GM23338 (cell line): ENCODE measurements around the gene NR1D1.

ENCODE experiments used
- CREB1 ChIP-seq: fragments of 250-450 bp; sonication (Bioruptor Pico); IDR thresholded peaks from 2 replicates; pipeline ENCODE4 v1.5.0; 2020; ENCODE audit warnings: low read depth, mild to moderate bottlenecking, moderate library complexity
- EZH2 ChIP-seq: fragments of 200-600 bp; sonication (generic); IDR thresholded peaks from one replicate; pipeline ENCODE4 v1.8.0; 2017; ENCODE audit warnings: antibody characterized with exemption, mild to moderate bottlenecking, low read depth; ENCODE audit not compliant: unreplicated experiment
- EZH2phosphoT487 ChIP-seq: fragments of 200-600 bp; sonication (generic); IDR thresholded peaks from one replicate; pipeline ENCODE4 v1.8.1; 2018; ENCODE audit warnings: antibody characterized with exemption; ENCODE audit not compliant: unreplicated experiment
- JUNB ChIP-seq: IDR thresholded peaks from one replicate; pipeline ENCODE4 v1.6.1; 2016; ENCODE audit warnings: antibody characterized with exemption; ENCODE audit not compliant: unreplicated experiment
- POLR2AphosphoS5 ChIP-seq: IDR thresholded peaks from 2 replicates; pipeline ENCODE4 v1.6.1; 2016; ENCODE audit warnings: antibody characterized with exemption, low read depth
- STAT1 ChIP-seq: IDR thresholded peaks from one replicate; pipeline ENCODE4 v1.6.1; 2016; ENCODE audit warnings: antibody characterized with exemption; ENCODE audit not compliant: unreplicated experiment
- ZNF114 ChIP-seq: fragments of 250-450 bp; sonication (Bioruptor Pico); IDR thresholded peaks from 2 replicates; pipeline ENCODE4 v1.5.0; 2020; ENCODE audit warnings: mild to moderate bottlenecking, moderate library complexity
- ZNF331 ChIP-seq: fragments of 250-450 bp; sonication (Bioruptor Pico); IDR thresholded peaks from 2 replicates; pipeline ENCODE4 v1.5.0; 2020; ENCODE audit warnings: low read depth, mild to moderate bottlenecking, moderate library complexity
- TF ChIP-seq, protein P1 (sequence below), 2 experiments: fragments of 200-600 bp in 1 of 2; sonication (generic) in 1 of 2; conservative IDR thresholded peaks; 2 replicates each; pipeline versions ENCODE4 v1.5.1 to v1.6.1; 2016 to 2017; ENCODE audit warnings: antibody characterized with exemption in 2 of 2, low read depth in 2 of 2, mild to moderate bottlenecking in 2 of 2, moderate library complexity in 1 of 2
- TF ChIP-seq, protein P2 (sequence below): fragments of 250-450 bp; sonication (Bioruptor Pico); IDR thresholded peaks from 2 replicates; pipeline ENCODE4 v1.5.0; 2020; ENCODE audit warnings: mild to moderate bottlenecking, moderate library complexity
- TF ChIP-seq, protein P3 (sequence below): IDR thresholded peaks from one replicate; pipeline ENCODE4 v1.6.1; 2018; ENCODE audit warnings: antibody characterized with exemption; ENCODE audit not compliant: unreplicated experiment

DNA sequence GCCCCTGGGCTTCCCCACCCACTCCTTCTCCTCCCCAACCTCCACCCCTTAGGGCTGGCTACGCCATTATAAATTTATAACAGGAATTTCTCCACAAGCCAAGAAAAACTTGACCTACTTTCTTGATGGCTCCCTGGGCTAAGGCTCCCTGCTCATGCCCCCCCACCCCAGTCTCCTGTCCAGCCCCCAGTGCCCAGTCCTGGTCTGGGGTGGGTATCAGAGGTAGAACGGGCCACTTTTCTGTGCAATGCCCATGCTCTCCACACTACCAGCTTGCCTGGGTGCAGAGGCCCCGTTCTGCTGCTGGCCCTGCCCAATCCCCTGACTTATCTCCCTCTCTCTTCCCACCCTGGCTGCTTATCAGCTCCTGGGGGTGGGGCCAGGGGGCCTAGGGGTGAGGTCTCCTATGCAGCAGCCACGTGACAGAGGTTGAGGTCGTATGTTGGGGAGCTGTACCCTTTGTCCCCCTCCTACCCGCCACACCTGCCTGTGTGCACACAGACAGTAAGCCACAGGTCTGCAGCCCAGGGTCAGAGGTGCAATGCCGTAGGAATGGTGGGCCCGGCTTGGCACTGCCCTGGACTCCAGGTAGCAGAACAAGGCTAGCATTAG lies 27.5 kb downstream of the NR1D1 start:
- TF ChIP-seq, protein P1, sequence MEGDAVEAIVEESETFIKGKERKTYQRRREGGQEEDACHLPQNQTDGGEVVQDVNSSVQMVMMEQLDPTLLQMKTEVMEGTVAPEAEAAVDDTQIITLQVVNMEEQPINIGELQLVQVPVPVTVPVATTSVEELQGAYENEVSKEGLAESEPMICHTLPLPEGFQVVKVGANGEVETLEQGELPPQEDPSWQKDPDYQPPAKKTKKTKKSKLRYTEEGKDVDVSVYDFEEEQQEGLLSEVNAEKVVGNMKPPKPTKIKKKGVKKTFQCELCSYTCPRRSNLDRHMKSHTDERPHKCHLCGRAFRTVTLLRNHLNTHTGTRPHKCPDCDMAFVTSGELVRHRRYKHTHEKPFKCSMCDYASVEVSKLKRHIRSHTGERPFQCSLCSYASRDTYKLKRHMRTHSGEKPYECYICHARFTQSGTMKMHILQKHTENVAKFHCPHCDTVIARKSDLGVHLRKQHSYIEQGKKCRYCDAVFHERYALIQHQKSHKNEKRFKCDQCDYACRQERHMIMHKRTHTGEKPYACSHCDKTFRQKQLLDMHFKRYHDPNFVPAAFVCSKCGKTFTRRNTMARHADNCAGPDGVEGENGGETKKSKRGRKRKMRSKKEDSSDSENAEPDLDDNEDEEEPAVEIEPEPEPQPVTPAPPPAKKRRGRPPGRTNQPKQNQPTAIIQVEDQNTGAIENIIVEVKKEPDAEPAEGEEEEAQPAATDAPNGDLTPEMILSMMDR (conservative IDR thresholded peaks at IDR 0.05; ENCODE audit: low read depth in 2 of 2): no peak
- TF ChIP-seq EZH2 (no peak), EZH2phosphoT487 (no peak), POLR2AphosphoS5 (no peak), CREB1 (CRISPR knock-in tag) (no peak), JUNB (no peak), STAT1 (no peak), ZNF114 (CRISPR knock-in tag) (no peak), ZNF331 (no peak)
- TF ChIP-seq, protein P2, sequence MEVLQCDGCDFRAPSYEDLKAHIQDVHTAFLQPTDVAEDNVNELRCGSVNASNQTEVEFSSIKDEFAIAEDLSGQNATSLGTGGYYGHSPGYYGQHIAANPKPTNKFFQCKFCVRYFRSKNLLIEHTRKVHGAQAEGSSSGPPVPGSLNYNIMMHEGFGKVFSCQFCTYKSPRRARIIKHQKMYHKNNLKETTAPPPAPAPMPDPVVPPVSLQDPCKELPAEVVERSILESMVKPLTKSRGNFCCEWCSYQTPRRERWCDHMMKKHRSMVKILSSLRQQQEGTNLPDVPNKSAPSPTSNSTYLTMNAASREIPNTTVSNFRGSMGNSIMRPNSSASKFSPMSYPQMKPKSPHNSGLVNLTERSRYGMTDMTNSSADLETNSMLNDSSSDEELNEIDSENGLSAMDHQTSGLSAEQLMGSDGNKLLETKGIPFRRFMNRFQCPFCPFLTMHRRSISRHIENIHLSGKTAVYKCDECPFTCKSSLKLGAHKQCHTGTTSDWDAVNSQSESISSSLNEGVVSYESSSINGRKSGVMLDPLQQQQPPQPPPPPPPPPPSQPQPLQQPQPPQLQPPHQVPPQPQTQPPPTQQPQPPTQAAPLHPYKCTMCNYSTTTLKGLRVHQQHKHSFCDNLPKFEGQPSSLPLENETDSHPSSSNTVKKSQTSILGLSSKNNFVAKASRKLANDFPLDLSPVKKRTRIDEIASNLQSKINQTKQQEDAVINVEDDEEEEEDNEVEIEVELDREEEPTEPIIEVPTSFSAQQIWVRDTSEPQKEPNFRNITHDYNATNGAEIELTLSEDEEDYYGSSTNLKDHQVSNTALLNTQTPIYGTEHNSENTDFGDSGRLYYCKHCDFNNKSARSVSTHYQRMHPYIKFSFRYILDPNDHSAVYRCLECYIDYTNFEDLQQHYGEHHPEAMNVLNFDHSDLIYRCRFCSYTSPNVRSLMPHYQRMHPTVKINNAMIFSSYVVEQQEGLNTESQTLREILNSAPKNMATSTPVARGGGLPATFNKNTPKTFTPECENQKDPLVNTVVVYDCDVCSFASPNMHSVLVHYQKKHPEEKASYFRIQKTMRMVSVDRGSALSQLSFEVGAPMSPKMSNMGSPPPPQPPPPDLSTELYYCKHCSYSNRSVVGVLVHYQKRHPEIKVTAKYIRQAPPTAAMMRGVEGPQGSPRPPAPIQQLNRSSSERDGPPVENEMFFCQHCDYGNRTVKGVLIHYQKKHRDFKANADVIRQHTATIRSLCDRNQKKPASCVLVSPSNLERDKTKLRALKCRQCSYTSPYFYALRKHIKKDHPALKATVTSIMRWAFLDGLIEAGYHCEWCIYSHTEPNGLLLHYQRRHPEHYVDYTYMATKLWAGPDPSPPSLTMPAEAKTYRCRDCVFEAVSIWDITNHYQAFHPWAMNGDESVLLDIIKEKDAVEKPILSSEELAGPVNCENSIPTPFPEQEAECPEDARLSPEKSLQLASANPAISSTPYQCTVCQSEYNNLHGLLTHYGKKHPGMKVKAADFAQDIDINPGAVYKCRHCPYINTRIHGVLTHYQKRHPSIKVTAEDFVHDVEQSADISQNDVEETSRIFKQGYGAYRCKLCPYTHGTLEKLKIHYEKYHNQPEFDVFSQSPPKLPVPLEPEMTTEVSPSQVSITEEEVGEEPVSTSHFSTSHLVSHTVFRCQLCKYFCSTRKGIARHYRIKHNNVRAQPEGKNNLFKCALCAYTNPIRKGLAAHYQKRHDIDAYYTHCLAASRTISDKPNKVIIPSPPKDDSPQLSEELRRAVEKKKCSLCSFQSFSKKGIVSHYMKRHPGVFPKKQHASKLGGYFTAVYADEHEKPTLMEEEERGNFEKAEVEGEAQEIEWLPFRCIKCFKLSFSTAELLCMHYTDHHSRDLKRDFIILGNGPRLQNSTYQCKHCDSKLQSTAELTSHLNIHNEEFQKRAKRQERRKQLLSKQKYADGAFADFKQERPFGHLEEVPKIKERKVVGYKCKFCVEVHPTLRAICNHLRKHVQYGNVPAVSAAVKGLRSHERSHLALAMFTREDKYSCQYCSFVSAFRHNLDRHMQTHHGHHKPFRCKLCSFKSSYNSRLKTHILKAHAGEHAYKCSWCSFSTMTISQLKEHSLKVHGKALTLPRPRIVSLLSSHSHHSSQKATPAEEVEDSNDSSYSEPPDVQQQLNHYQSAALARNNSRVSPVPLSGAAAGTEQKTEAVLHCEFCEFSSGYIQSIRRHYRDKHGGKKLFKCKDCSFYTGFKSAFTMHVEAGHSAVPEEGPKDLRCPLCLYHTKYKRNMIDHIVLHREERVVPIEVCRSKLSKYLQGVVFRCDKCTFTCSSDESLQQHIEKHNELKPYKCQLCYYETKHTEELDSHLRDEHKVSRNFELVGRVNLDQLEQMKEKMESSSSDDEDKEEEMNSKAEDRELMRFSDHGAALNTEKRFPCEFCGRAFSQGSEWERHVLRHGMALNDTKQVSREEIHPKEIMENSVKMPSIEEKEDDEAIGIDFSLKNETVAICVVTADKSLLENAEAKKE (CRISPR knock-in tag): no peak
- TF ChIP-seq, protein P3, sequence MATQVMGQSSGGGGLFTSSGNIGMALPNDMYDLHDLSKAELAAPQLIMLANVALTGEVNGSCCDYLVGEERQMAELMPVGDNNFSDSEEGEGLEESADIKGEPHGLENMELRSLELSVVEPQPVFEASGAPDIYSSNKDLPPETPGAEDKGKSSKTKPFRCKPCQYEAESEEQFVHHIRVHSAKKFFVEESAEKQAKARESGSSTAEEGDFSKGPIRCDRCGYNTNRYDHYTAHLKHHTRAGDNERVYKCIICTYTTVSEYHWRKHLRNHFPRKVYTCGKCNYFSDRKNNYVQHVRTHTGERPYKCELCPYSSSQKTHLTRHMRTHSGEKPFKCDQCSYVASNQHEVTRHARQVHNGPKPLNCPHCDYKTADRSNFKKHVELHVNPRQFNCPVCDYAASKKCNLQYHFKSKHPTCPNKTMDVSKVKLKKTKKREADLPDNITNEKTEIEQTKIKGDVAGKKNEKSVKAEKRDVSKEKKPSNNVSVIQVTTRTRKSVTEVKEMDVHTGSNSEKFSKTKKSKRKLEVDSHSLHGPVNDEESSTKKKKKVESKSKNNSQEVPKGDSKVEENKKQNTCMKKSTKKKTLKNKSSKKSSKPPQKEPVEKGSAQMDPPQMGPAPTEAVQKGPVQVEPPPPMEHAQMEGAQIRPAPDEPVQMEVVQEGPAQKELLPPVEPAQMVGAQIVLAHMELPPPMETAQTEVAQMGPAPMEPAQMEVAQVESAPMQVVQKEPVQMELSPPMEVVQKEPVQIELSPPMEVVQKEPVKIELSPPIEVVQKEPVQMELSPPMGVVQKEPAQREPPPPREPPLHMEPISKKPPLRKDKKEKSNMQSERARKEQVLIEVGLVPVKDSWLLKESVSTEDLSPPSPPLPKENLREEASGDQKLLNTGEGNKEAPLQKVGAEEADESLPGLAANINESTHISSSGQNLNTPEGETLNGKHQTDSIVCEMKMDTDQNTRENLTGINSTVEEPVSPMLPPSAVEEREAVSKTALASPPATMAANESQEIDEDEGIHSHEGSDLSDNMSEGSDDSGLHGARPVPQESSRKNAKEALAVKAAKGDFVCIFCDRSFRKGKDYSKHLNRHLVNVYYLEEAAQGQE: no peak
